H1 (cell line): ENCODE measurements around the gene IFNL2. TPM values are rescaled to one million over a fixed set of nuclear protein-coding genes. Genes with fewer than 3 reads are reported as not detected.

Experiments
- CTCF ChIA-PET: fragments of 300-600 bp; sonication (Branson Sonifier 250); formaldehyde crosslinking; loops from one replicate; lab custom pipeline; 2021; ENCODE audit not compliant: partially characterized antibody; lab: Charles Lee
- POLR2A ChIA-PET: fragments of 300-600 bp; sonication (Branson Sonifier 250); formaldehyde crosslinking; loops from one replicate; lab custom pipeline; 2021; ENCODE audit warnings: inconsistent platforms; ENCODE audit not compliant: partially characterized antibody; lab: Charles Lee
- DNase-seq, 2 experiments: peaks; one replicate each; pipeline versions ENCODE4 v3.0.0 to v3.0.0-alpha.2; 2010 to 2022; ENCODE audit warnings: low spot score in 2 of 2, low read depth in 1 of 2, mixed read lengths in 1 of 2
- FAIRE-seq: peaks from 2 replicates; lab custom pipeline; 2011; peaks lifted over from hg19 to GRCh38; lab: Jason Lieb, UNC
- H2AFZ ChIP-seq: 2 replicates; pipeline ENCODE4 v1.8.1; 2012; ENCODE audit warnings: low read length, inconsistent platforms
- H2AK5ac ChIP-seq: 2 replicates; pipeline ENCODE4 v1.6.1; 2013; ENCODE audit warnings: low read depth, low read length
- H2BK120ac ChIP-seq: replicated peaks from 2 replicates; pipeline ENCODE3; 2013; ENCODE audit warnings: low read depth, low read length, inconsistent platforms
- H2BK12ac ChIP-seq: 2 replicates; pipeline ENCODE4 v1.6.1; 2013; ENCODE audit warnings: low read depth, low read length
- H2BK15ac ChIP-seq: 2 replicates; pipeline ENCODE4 v1.6.1; 2013; ENCODE audit warnings: low read length
- H2BK20ac ChIP-seq: 2 replicates; pipeline ENCODE4 v1.6.1; 2013; ENCODE audit warnings: low read length
- H2BK5ac ChIP-seq: 2 replicates; pipeline ENCODE4 v1.6.1; 2013; ENCODE audit warnings: low read depth, low read length
- H3K14ac ChIP-seq: 2 replicates; pipeline ENCODE4 v1.6.1; 2013; ENCODE audit warnings: inconsistent platforms; ENCODE audit not compliant: insufficient read length
- H3K18ac ChIP-seq: 2 replicates; pipeline ENCODE4 v1.6.1; 2013; ENCODE audit warnings: low read length; ENCODE audit errors: extremely low read depth
- H3K23ac ChIP-seq: 2 replicates; pipeline ENCODE4 v1.6.1; 2013; ENCODE audit warnings: inconsistent platforms; ENCODE audit not compliant: insufficient read length
- H3K23me2 ChIP-seq: 2 replicates; pipeline ENCODE4 v1.6.1; 2013; ENCODE audit warnings: low read depth, low read length
- H3K27ac ChIP-seq: 2 replicates; pipeline ENCODE4 v1.6.1; 2011; ENCODE audit warnings: low read depth, low read length, inconsistent platforms
- H3K27me3 ChIP-seq, 4 experiments: replicated peaks in 1 of 4; 1 replicate in 1 of 4; 2 replicates in 3 of 4; pipeline versions ENCODE4 v1.6.1 to v1.8.1; 2011 to 2013; ENCODE audit warnings: low read length in 3 of 4, mild to moderate bottlenecking in 3 of 4, inconsistent platforms in 2 of 4, mixed read lengths in 2 of 4, moderate library complexity in 1 of 4; ENCODE audit not compliant: control insufficient read depth in 3 of 4, insufficient read depth in 3 of 4; ENCODE audit errors: extremely low read depth in 1 of 4
- H3K36me3 ChIP-seq, 4 experiments: 2 replicates each; pipeline versions ENCODE4 v1.6.1 to v1.8.1; 2011 to 2013; ENCODE audit warnings: mild to moderate bottlenecking in 4 of 4, low read length in 3 of 4, moderate library complexity in 2 of 4, control low read depth in 1 of 4, inconsistent platforms in 1 of 4; ENCODE audit not compliant: insufficient read depth in 4 of 4, control insufficient read depth in 2 of 4
- H3K4ac ChIP-seq: replicated peaks from 2 replicates; pipeline ENCODE3; 2013; ENCODE audit warnings: low read length, low read depth, mixed read lengths, inconsistent platforms; ENCODE audit not compliant: insufficient read length
- H3K4me1 ChIP-seq, 4 experiments: replicated peaks in 1 of 4; 1 replicate in 1 of 4; 2 replicates in 3 of 4; pipeline versions ENCODE4 v1.6.1 to v1.8.1; 2011 to 2013; ENCODE audit warnings: low read length in 3 of 4, inconsistent platforms in 2 of 4, mixed read lengths in 1 of 4; ENCODE audit not compliant: insufficient read depth in 4 of 4, control insufficient read depth in 3 of 4
- H3K4me2 ChIP-seq, 2 experiments: 2 replicates each; pipeline versions ENCODE4 v1.6.1 to v1.8.1; 2011 to 2013; ENCODE audit warnings: low read depth in 2 of 2, low read length in 2 of 2, control low read depth in 1 of 2, inconsistent platforms in 1 of 2, mild to moderate bottlenecking in 1 of 2; ENCODE audit not compliant: insufficient read depth in 1 of 2
- H3K4me3 ChIP-seq, 4 experiments: fragments of 200-600, 300-600 bp in 1 of 4; sonication (generic), shearing (Covaris generic), sonication (Bioruptor Twin) in 1 of 4; 2 replicates each; pipeline versions ENCODE4 v1.5.1 to v1.8.1; 2011 to 2016; ENCODE audit warnings: low read length in 4 of 4, low read depth in 3 of 4, control low read depth in 2 of 4, inconsistent platforms in 2 of 4, mild to moderate bottlenecking in 2 of 4, mixed read lengths in 1 of 4, moderate library complexity in 1 of 4; ENCODE audit not compliant: insufficient read depth in 2 of 4; ENCODE audit errors: extremely low read depth in 1 of 4
- H3K56ac ChIP-seq: replicated peaks from 2 replicates; pipeline ENCODE3; 2013; ENCODE audit warnings: low read depth, mild to moderate bottlenecking, mixed read lengths, low read length, inconsistent platforms; ENCODE audit not compliant: insufficient read length
- H3K79me1 ChIP-seq: 2 replicates; pipeline ENCODE4 v1.6.1; 2013; ENCODE audit warnings: low read depth, low read length, control low read depth
- H3K79me2 ChIP-seq, 2 experiments: 2 replicates each; pipeline versions ENCODE4 v1.6.1 to v1.8.1; 2012 to 2013; ENCODE audit warnings: low read length in 2 of 2, mild to moderate bottlenecking in 2 of 2, inconsistent platforms in 1 of 2; ENCODE audit not compliant: insufficient read depth in 2 of 2, control insufficient read depth in 1 of 2
- H3K9ac ChIP-seq, 4 experiments: replicated peaks in 1 of 4; 1 replicate in 1 of 4; 2 replicates in 3 of 4; pipeline versions ENCODE4 v1.6.1 to v1.8.1; 2011 to 2013; ENCODE audit warnings: low read depth in 3 of 4, low read length in 3 of 4, control low read depth in 2 of 4, mild to moderate bottlenecking in 2 of 4, moderate library complexity in 2 of 4, inconsistent platforms in 1 of 4; ENCODE audit errors: extremely low read depth in 1 of 4
- H3K9me3 ChIP-seq, 2 experiments: 2 replicates each; pipeline versions ENCODE4 v1.6.1 to v1.8.1; 2012 to 2013; ENCODE audit warnings: mild to moderate bottlenecking in 2 of 2, moderate library complexity in 2 of 2, control low read depth in 1 of 2, inconsistent platforms in 1 of 2, low read depth in 1 of 2, low read length in 1 of 2, mixed read lengths in 1 of 2; ENCODE audit not compliant: insufficient read depth in 2 of 2
- H4K20me1 ChIP-seq, 2 experiments: replicated peaks in 1 of 2; 2 replicates each; pipeline versions ENCODE3 to v1.8.1; 2011 to 2013; ENCODE audit warnings: inconsistent platforms in 2 of 2, low read length in 2 of 2, mild to moderate bottlenecking in 1 of 2; ENCODE audit not compliant: insufficient read depth in 2 of 2, control insufficient read depth in 1 of 2
- H4K5ac ChIP-seq: 2 replicates; pipeline ENCODE4 v1.6.1; 2013; ENCODE audit warnings: low read length, low read depth, mixed read lengths, inconsistent platforms; ENCODE audit not compliant: insufficient read length
- H4K8ac ChIP-seq: 2 replicates; pipeline ENCODE4 v1.8.0; 2013; ENCODE audit warnings: mild to moderate bottlenecking, moderate library complexity, low read length, inconsistent platforms; ENCODE audit not compliant: insufficient read depth; ENCODE audit errors: extremely low read depth
- H4K91ac ChIP-seq: replicated peaks from 2 replicates; pipeline ENCODE3; 2013; ENCODE audit warnings: low read length, mixed read lengths, inconsistent platforms; ENCODE audit not compliant: insufficient read length
- BCL11A ChIP-seq, 2 experiments: IDR thresholded peaks; one replicate each; pipeline ENCODE4 v1.6.1; 2011; ENCODE audit warnings: low read depth in 2 of 2, low read length in 2 of 2, mild to moderate bottlenecking in 2 of 2
- CHD1 ChIP-seq: IDR thresholded peaks from 2 replicates; pipeline ENCODE4 v1.6.1; 2012; ENCODE audit warnings: low read depth, low read length, improper control_type of control experiment
- CREB1 ChIP-seq: IDR thresholded peaks from 2 replicates; pipeline ENCODE4 v1.6.1; 2012; ENCODE audit warnings: inconsistent platforms
- CTBP2 ChIP-seq: IDR thresholded peaks from 2 replicates; pipeline ENCODE4 v1.7.0; 2011; ENCODE audit warnings: borderline replicate concordance, mild to moderate bottlenecking, moderate library complexity, mixed read lengths, low read length; ENCODE audit not compliant: insufficient read depth, insufficient read length
- EZH2 ChIP-seq: fragments of 200-600 bp; sonication (generic); IDR thresholded peaks from 2 replicates; pipeline ENCODE4 v1.7.1; 2012; ENCODE audit warnings: low read depth, mild to moderate bottlenecking, moderate library complexity, low read length, inconsistent platforms; ENCODE audit not compliant: severe bottlenecking
- GTF2F1 ChIP-seq: IDR thresholded peaks from 2 replicates; pipeline ENCODE4 v1.6.1; 2012; ENCODE audit warnings: low read depth, low read length, improper control_type of control experiment, borderline replicate concordance
- KDM4A ChIP-seq: IDR thresholded peaks from one replicate; pipeline ENCODE4 v1.7.1; 2012; ENCODE audit warnings: low read depth, mild to moderate bottlenecking, moderate library complexity, low read length, inconsistent platforms; ENCODE audit not compliant: severe bottlenecking
- MAX ChIP-seq: IDR thresholded peaks from 2 replicates; pipeline ENCODE4 v1.6.1; 2012; ENCODE audit warnings: inconsistent platforms
- NANOG ChIP-seq: IDR thresholded peaks from 2 replicates; pipeline ENCODE4 v1.6.1; 2011; ENCODE audit warnings: low read length, low read depth, mild to moderate bottlenecking, inconsistent platforms; ENCODE audit not compliant: insufficient read depth, poor library complexity, severe bottlenecking
- SAP30 ChIP-seq: fragments of 300-600 bp; sonication (generic); IDR thresholded peaks from 2 replicates; pipeline ENCODE4 v1.7.1; 2012; ENCODE audit warnings: low read length, moderate library complexity, mild to moderate bottlenecking, inconsistent platforms; ENCODE audit not compliant: insufficient read depth, insufficient replicate concordance
- ZNF274 ChIP-seq: IDR thresholded peaks from 2 replicates; pipeline ENCODE4 v1.7.0; 2012; ENCODE audit warnings: low read length, borderline replicate concordance; ENCODE audit errors: extremely low read depth
- WGBS, 2 experiments: shearing (Covaris generic) in 1 of 2; methylation state at CpG; one replicate each; pipeline versions ENCODE4 v1.1.6 to v1.1.7; 2013 to 2015; ENCODE audit warnings: low lambda C conversion rate in 2 of 2, mixed read lengths in 2 of 2, inconsistent platforms in 1 of 2, low coverage in 1 of 2, missing lambda C conversion rate in 1 of 2; ENCODE audit not compliant: insufficient replicate concordance in 2 of 2, insufficient coverage in 1 of 2, insufficient read length in 1 of 2; ENCODE audit errors: extremely low coverage in 1 of 2, missing lambda C conversion rate in 1 of 2; 5-methylcytosine and 5-hydroxymethylcytosine counted together
- polyA plus RNA-seq, 7 experiments: library from polyadenylated mRNA; depleted of rRNA in 3 of 7; stranded (reverse) in 5 of 7; unstranded in 2 of 7; fragments of >200 nt in 5 of 7; fragments of 200-250 nt in 2 of 7; gene quantifications; 1 replicate in 5 of 7; 2 replicates in 1 of 7; 4 replicates in 1 of 7; pipeline versions ENCODE4 v1.2.1 to v1.2.3, GENCODE V29; 2011 to 2013; ENCODE audit warnings: missing spikeins in 2 of 7, mixed read lengths in 2 of 7
- total RNA-seq: library from RNA; stranded (reverse); fragmentation: NEBNext Ultra II Directional; extraction: Animal tissue kit (Norgen Biotek cat#: 25700); gene quantifications from 2 replicates; pipeline ENCODE4 v1.2.1, GENCODE V29; 2021

Gene IFNL2
- total and polyA plus RNA-seq, 2 of the 8 experiments (the other 6 are each of a cell fraction or from before 2014, with no cell fraction given) = not detected

- no peak overlapping the region for H3K14ac ChIP-seq
- 81% methylated on average over 9 of the region's 9 CpGs; no CpG with 5 or more reads in 1 of the 2 experiments for WGBS, 2 experiments
- H4K5ac ChIP-seq = no peak overlapping the region
- CTCF ChIA-PET = interaction anchor here (0.6 to 1.4 kb wide), 5 partner anchors 37 to 148 kb away, joined by 3 to 4 read pairs (median 3); no protein-coding TSS in a partner anchor
- no peak for FAIRE-seq
- H2AK5ac ChIP-seq = no peak overlapping the region
- no peak overlapping the region for H3K27ac ChIP-seq
- H3K79me1 ChIP-seq = no peaks in the 10 kb centered on the region
- no peak for DNase-seq
- H2AFZ ChIP-seq = no peak overlapping the region
- H2BK12ac ChIP-seq = no peak overlapping the region
- H3K18ac ChIP-seq = no peak overlapping the region
- no peak overlapping the region for H4K8ac ChIP-seq
- no peak overlapping the region for H3K4ac ChIP-seq
- H3K79me2 ChIP-seq = no peaks in the 10 kb centered on the region
- no peaks in the 10 kb centered on the region for H3K36me3 ChIP-seq
- H3K23me2 ChIP-seq = peaks cover 1% of the 10 kb centered on the region; the same call in 1 of the 2 replicates
- H3K27me3 ChIP-seq = peaks cover 9 to 16% (median 10%) of the 10 kb centered on the region in 4 experiments
- no peak overlapping the region for H3K23ac ChIP-seq
- no peak overlapping the region for H3K4me2 ChIP-seq
- H2BK15ac ChIP-seq = no peak overlapping the region
- H4K91ac ChIP-seq = no peak overlapping the region
- H4K20me1 ChIP-seq = no peaks in the 10 kb centered on the region
- no peak overlapping the region for H3K56ac ChIP-seq
- no peak overlapping the region for H2BK5ac ChIP-seq
- no peak overlapping the region for H3K4me3 ChIP-seq
- no peak overlapping the region for H2BK20ac ChIP-seq
- peaks cover 0 to 6% of the 10 kb centered on the region in 2 experiments; a peak in 1 of 4 replicates for H3K9me3 ChIP-seq
- peaks cover 0 to 5% (median 0%) of the 10 kb centered on the region in 4 experiments; a peak in 1 of 7 replicates for H3K4me1 ChIP-seq
- no peak overlapping the region for H2BK120ac ChIP-seq
- no peak overlapping the region for H3K9ac ChIP-seq
- POLR2A ChIA-PET = interaction anchor here (0.5 to 1.0 kb wide), 2 partner anchors 35 to 48 kb away, joined by 3 read pairs; no protein-coding TSS in a partner anchor
- TF ChIP-seq CTBP2 = no peak
- TF ChIP-seq GTF2F1 = no peak
- no peak for TF ChIP-seq KDM4A
- TF ChIP-seq ZNF274 = no peak
- TF ChIP-seq CREB1 = no peak
- TF ChIP-seq MAX = no peak
- no peak for TF ChIP-seq EZH2
- no peak for TF ChIP-seq CHD1
- no peak for TF ChIP-seq BCL11A (IDR thresholded peaks at IDR 0.05; ENCODE audit: low read depth in 2 of 2, low read length in 2 of 2)
- TF ChIP-seq SAP30 = no peak
- TF ChIP-seq NANOG = no peak
Measured at GRCh38 chr19:39270036-39270871, 2.1 kb downstream of the IFNL2 start.
